Fibroblast of skin of abdomen (primary cell): Measurements from ENCODE around the gene FIBP. TPM values are rescaled to one million over a fixed set of nuclear protein-coding genes. Genes with fewer than 3 reads are reported as not detected.

Experiments
- DNase-seq: peaks from one replicate; pipeline ENCODE4 v3.0.0-alpha.2; 2013
- polyA plus RNA-seq, 2 experiments: library from polyadenylated mRNA; unstranded; fragments of 120-200 nt; gene quantifications; one replicate each; pipeline ENCODE4 v1.2.1, GENCODE V29; 2013; ENCODE audit not compliant: insufficient read length in 2 of 2

The FIBP gene
- polyA plus RNA-seq (2013, experiment 1 of 2; ENCODE audit: insufficient read length), result 120 TPM
- polyA plus RNA-seq (2013, experiment 2 of 2; ENCODE audit: insufficient read length), result 121 TPM

- peak; percentile 98 for DNase-seq
These were observed at the start of gene FIBP for GRCh38 chr11:65888163-65888814. Gene FIBP, minus strand, starts transcription at chr11:65888471. Its CDS starts 53 bp downstream, at chr11:65888418.

GRCh38 chr11:65937766-65938165 lies 49.5 kb upstream of the FIBP start:
- DNase-seq, result no peak

GRCh38 chr11:65934014-65934413 lies 45.7 kb upstream of the FIBP start:
- DNase-seq, result no peak

GRCh38 chr11:65932558-65932919 lies 44.3 kb upstream of the FIBP start:
- no peak for DNase-seq

GRCh38 chr11:65931773-65932557 lies 43.7 kb upstream of the FIBP start:
- DNase-seq, result no peak

- no peak for DNase-seq
These were observed 40.4 kb upstream of the FIBP start for GRCh38 chr11:65928667-65929066.

- DNase-seq, result no peak
These were observed 39.7 kb upstream of the FIBP start for GRCh38 chr11:65927904-65928397.

- no peak for DNase-seq
These were observed 37.1 kb upstream of the FIBP start for GRCh38 chr11:65925397-65925796.

- no peak for DNase-seq
These were observed 34.3 kb upstream of the FIBP start for GRCh38 chr11:65922565-65922964.

GRCh38 chr11:65921876-65922275 lies 33.6 kb upstream of the FIBP start:
- DNase-seq, result no peak

- no peak for DNase-seq
These were observed 32.8 kb upstream of the FIBP start for GRCh38 chr11:65921033-65921555.

GRCh38 chr11:65920372-65920802 lies 32.1 kb upstream of the FIBP start:
- no peak for DNase-seq

- no peak for DNase-seq
These were observed 31.5 kb upstream of the FIBP start for GRCh38 chr11:65919573-65920371.

- peak; percentile 99 for DNase-seq
These were observed 30.9 kb upstream of the FIBP start, which contains the start of gene DRAP1 for GRCh38 chr11:65919141-65919572. Gene DRAP1, plus strand, starts transcription at chr11:65919426. Its CDS starts 76 bp downstream, at chr11:65919502.

- no peak for DNase-seq
These were observed 30.2 kb upstream of the FIBP start, which contains the start of gene C11orf68 for GRCh38 chr11:65918211-65919140. Gene C11orf68, minus strand, starts transcription at chr11:65919062. Its CDS starts 31 bp downstream, at chr11:65919031.

GRCh38 chr11:65917434-65918210 lies 29.4 kb upstream of the FIBP start:
- no peak for DNase-seq

GRCh38 chr11:65917077-65917433 lies 28.8 kb upstream of the FIBP start:
- DNase-seq, result no peak

GRCh38 chr11:65916391-65916790 lies 28.1 kb upstream of the FIBP start:
- no peak for DNase-seq

GRCh38 chr11:65915821-65916251 lies 27.6 kb upstream of the FIBP start:
- peak; percentile 98 for DNase-seq

GRCh38 chr11:65915101-65915820 lies 27.0 kb upstream of the FIBP start:
- no peak for DNase-seq
